Spleen (tissue), 7 donors: ENCODE measurements around the gene ZNF804A.

Experiments
- POLR2A ChIP-seq, 3 donors: fragments of 450-650 bp; IDR thresholded peaks; one replicate each; pipeline ENCODE4 v1.5.1; 2017; ENCODE audit warnings: antibody characterized with exemption in 3 of 3, mild to moderate bottlenecking in 1 of 3
- POLR2AphosphoS5 ChIP-seq, 3 donors: sonication (generic); formaldehyde crosslinking; IDR thresholded peaks; one replicate each; pipeline ENCODE4 v1.5.1; 2017; ENCODE audit warnings: antibody characterized with exemption in 3 of 3
- TF ChIP-seq, protein P1 (sequence below), 11 experiments: fragments of 200-600 bp in 7 of 11; fragments of 450-650 bp in 4 of 11; sonication (generic) in 4 of 11; IDR thresholded peaks in 8 of 11; conservative IDR thresholded peaks in 3 of 11; 1 replicate in 7 of 11; 2 replicates in 4 of 11; pipeline versions ENCODE4 v1.4.0 to v1.8.0; 2016 to 2021; ENCODE audit warnings: antibody characterized with exemption in 11 of 11, inconsistent platforms in 4 of 11, mild to moderate bottlenecking in 1 of 11
- donor health status: DM: no; HTN: no; CAD: no; lungs with moderate emphysema.
- donor health status: DM: no; HTN: no; CAD: no.
- donor health status: DM: no; HTN: no; CAD: no.

- TF ChIP-seq POLR2A (IDR thresholded peaks at IDR 0.05) = no peak
- no peak for TF ChIP-seq POLR2AphosphoS5 (IDR thresholded peaks at IDR 0.05)
- TF ChIP-seq, protein P1, sequence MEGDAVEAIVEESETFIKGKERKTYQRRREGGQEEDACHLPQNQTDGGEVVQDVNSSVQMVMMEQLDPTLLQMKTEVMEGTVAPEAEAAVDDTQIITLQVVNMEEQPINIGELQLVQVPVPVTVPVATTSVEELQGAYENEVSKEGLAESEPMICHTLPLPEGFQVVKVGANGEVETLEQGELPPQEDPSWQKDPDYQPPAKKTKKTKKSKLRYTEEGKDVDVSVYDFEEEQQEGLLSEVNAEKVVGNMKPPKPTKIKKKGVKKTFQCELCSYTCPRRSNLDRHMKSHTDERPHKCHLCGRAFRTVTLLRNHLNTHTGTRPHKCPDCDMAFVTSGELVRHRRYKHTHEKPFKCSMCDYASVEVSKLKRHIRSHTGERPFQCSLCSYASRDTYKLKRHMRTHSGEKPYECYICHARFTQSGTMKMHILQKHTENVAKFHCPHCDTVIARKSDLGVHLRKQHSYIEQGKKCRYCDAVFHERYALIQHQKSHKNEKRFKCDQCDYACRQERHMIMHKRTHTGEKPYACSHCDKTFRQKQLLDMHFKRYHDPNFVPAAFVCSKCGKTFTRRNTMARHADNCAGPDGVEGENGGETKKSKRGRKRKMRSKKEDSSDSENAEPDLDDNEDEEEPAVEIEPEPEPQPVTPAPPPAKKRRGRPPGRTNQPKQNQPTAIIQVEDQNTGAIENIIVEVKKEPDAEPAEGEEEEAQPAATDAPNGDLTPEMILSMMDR (IDR thresholded peaks at IDR 0.05 in 8 of 11, conservative IDR thresholded peaks at IDR 0.05 in 3 of 11) = no peak
Measured at GRCh38 chr2:184908966-184909365, 310.6 kb downstream of the ZNF804A start.
